CD4-positive, alpha-beta T cell treated with Interferon alpha-2 for 1 hour (primary cell): ENCODE measurements around the gene HDAC8.
"Not testable (repeated sequence)": the region's sequence is repeated elsewhere in the genome, so short reads cannot be mapped to it uniquely, and the experiment has no call there.

Experiments
- DNase-seq, 2 donors: peaks; one replicate each; pipeline ENCODE4 v3.0.0-alpha.2; 2020 to 2022

Gene HDAC8

GRCh38 chrX:72368796-72369195 is 203.8 kb downstream of the HDAC8 start:
- DNase-seq: no peak

- DNase-seq: no peak
These were observed 205.1 kb downstream of the HDAC8 start for GRCh38 chrX:72367516-72367915.

GRCh38 chrX:72366701-72367454 is 205.8 kb downstream of the HDAC8 start:
- DNase-seq: no peak

- no peak for DNase-seq
These were observed 206.5 kb downstream of the HDAC8 start for GRCh38 chrX:72366178-72366577.

DNA sequence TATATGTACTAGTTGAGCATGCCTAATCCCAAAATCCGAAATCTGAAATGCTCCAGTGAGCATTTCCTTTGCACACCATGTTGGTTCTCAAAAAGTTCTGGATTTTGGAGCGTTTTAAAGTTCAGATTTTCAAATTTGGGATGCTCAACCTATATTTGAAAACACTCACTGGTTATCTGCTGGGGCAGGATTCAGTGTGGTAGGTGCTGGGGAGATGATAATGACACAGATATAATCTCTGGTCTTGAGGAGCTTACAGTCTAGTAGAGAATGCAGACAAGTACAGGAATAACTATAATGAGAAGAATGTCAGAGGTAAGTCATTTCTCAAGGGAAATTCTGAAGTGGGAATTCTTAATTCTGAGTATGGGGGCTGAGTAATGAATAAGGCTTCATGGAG is 207.5 kb downstream of the HDAC8 start:
- no peak for DNase-seq

DNA sequence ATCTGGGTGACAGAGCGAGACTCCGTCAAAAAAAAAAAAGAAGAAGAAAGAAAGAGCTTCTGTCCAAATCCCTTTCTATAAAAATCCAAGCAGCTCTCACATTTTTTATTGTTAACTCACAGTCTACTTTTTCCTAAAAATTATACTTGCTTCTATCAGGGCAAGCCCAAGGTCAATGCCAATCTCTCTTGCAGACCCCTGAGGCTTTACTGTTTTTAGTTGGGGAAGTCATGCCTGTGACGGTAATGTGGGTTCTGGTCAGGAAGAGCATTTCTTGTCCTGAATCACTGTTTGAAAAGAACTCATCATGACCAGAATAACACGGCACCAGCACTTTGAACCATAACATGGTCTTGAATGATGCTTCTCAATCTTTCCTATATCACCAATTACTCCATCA is 212.3 kb downstream of the HDAC8 start:
- no peak for DNase-seq

DNA sequence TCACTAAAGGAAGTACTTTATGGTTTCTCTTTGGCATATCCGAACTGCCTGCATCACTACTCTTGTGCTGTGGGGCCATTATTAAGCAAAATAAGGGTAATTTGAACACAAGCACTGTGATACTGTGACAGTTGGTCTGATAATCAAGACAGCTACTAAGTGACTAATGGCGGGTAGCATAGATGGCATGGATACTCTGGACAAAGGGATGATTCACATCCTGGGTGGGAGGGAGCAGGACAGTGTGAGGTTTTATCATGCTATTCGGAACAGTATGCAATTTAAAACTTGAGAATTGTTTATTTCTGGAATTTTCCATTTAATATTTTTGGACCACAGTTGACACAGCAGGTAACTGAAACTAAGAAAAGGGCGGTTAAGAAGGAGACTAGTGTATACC is 214.3 kb downstream of the HDAC8 start:
- DNase-seq: no peak

GRCh38 chrX:72352786-72353185 is 219.9 kb downstream of the HDAC8 start:
- no peak for DNase-seq

- DNase-seq: no peak
These were observed 220.9 kb downstream of the HDAC8 start for GRCh38 chrX:72351606-72352334.

DNA sequence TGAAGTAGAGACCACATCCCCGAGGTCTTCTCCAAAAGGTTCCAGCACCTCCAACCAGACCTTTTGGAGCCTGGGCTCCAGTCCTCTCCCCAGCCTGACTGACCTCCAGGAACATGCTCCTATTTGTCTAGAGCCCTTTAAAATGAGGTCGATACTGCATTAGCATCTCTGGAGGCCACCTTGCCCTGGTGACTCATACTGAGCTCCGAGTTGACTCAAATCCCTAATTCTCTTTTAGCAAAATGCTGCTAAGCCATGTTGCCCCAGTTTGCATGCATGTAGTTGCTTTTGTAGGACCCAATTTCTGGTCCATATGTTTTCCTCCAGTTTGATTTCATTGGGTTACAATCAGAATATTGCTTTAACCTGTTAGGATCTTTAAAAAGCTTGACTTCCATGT is 223.5 kb downstream of the HDAC8 start:
- DNase-seq: no peak

- DNase-seq: no peak
These were observed 224.2 kb downstream of the HDAC8 start for GRCh38 chrX:72348247-72348979.

GRCh38 chrX:72347366-72347765 is 225.3 kb downstream of the HDAC8 start:
- DNase-seq: no peak

DNA sequence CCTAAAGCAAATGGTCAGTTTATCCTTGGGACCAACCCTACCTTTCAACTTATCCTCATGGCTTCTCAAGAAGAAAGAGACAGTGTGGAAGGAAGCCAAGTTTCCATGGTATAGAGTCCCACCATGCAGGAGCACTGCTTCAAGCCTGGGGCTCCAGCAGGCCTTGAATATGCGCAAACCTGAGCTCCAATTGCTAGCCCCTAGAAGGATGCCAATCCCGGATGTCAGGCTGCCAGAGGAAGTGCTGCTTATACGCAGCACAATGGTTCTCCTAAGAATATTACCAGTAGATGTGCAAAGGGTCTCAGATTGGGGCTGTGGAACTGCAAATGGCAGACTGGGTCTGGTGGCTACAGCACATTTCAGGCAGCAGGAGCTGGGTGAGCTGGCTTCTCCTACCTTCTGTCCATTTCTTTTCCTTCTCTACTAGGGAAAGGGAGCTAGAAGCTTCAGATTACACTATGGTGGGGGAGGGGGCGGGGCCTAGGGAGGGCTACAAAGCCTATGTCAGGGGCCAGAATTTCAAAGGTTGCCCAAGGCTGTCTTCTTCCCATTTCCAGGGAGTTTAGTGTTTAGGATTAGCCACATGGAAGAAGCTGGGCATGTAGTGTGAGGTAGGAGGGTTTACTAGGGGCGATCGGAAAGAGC is 226.2 kb downstream of the HDAC8 start:
- no peak for DNase-seq

GRCh38 chrX:72340626-72341025 is 232.0 kb downstream of the HDAC8 start:
- no peak for DNase-seq

DNA sequence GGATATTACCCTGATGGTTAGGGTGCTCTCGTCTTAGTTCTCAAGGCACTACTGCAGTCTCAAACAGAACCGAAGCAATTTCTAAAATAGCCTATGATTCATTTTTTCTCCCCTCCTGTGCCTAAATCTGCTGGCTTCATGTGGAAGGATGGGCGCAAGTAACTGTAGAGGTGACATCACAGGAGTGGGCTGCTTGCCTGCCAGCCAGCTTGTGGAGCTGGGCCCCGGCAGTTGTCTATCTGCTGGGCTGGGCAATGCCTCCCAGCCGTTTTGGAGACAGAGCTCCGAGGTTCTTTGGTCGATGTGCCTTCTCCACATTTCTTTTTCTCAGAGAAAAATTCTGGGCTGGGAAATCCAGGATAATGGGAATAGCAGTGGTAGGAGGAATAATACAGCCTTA is 232.6 kb downstream of the HDAC8 start:
- DNase-seq: no peak

DNA sequence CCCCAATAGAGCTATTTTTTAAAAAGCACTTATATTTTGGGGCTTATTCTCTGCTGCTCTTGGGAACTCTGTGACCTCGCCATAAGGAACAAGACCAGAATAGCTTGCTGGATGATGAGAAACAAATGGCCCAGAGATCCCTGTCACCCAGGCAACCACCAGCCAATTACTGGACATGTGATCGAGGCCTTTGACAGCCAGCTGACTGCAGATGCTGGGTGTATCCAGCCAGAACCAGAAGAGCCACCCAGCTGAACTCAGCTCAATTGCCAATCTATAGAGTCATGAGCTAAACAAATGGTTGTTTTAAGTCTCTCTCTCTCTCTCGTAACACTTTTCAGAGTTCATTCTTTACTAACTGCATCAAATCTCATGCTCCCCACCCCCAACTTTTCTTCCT is 242.5 kb downstream of the HDAC8 start:
- no peak for DNase-seq

GRCh38 chrX:72326605-72327300 is 245.9 kb downstream of the HDAC8 start:
- no peak for DNase-seq

GRCh38 chrX:72319651-72320050 is 253.0 kb downstream of the HDAC8 start:
- DNase-seq: not testable (repeated sequence)

GRCh38 chrX:72317139-72317538 is 255.5 kb downstream of the HDAC8 start:
- no peak for DNase-seq

GRCh38 chrX:72316408-72317110 is 256.1 kb downstream of the HDAC8 start:
- no peak for DNase-seq

GRCh38 chrX:72314881-72315280 is 257.8 kb downstream of the HDAC8 start:
- DNase-seq: no peak
